Measurements from ENCODE around the gene SOAT2. TPM values are rescaled to one million over a fixed set of nuclear protein-coding genes. Genes with fewer than 3 reads are reported as not detected.

The SOAT2 gene
- total RNA-seq, 2 experiments from 2014 or later, result 1.4 to 1.5 TPM

GRCh38 chr12:53120685-53121525 lies 17.6 kb downstream of the SOAT2 start:
- H3K27me3 Mint-ChIP-seq, result no peaks in the 10 kb centered on the region
- ChIA-PET POLR2A (no interaction called here), CTCF (no interaction called here)
- no peak overlapping the region for H3K4me3 Mint-ChIP-seq
- no peak overlapping the region for H3K27ac Mint-ChIP-seq
- H3K9me3 Mint-ChIP-seq, result no peaks in the 10 kb centered on the region
- DNase-seq, result no peak
- H3K36me3 Mint-ChIP-seq (ENCODE audit: low read depth), result no peaks in the 10 kb centered on the region
- no peaks in the 10 kb centered on the region for H3K4me1 Mint-ChIP-seq

- no peak overlapping the region for H3K4me3 Mint-ChIP-seq
- H3K9me3 Mint-ChIP-seq, result no peaks in the 10 kb centered on the region
- DNase-seq, result no peak
- H3K36me3 Mint-ChIP-seq (ENCODE audit: low read depth), result no peaks in the 10 kb centered on the region
- H3K27me3 Mint-ChIP-seq, result peaks cover 4% of the 10 kb centered on the region
- ChIA-PET POLR2A (interaction anchor here (1.6 kb wide), 1 partner anchor 65 kb away, joined by 4 read pairs; no protein-coding TSS in a partner anchor), CTCF (interaction anchor here (1.1 kb wide), 1 partner anchor 24 kb away, joined by 4 read pairs; no protein-coding TSS in a partner anchor)
- no peak overlapping the region for H3K27ac Mint-ChIP-seq
- H3K4me1 Mint-ChIP-seq, result peaks cover 2% of the 10 kb centered on the region
Observed at GRCh38 chr12:53122961-53123468, 19.7 kb downstream of the SOAT2 start.

- no peaks in the 10 kb centered on the region for H3K9me3 Mint-ChIP-seq
- no peaks in the 10 kb centered on the region for H3K36me3 Mint-ChIP-seq (ENCODE audit: low read depth)
- H3K4me1 Mint-ChIP-seq, result peaks cover 2% of the 10 kb centered on the region
- DNase-seq, result no peak
- H3K4me3 Mint-ChIP-seq, result no peak overlapping the region
- POLR2A ChIA-PET, result interaction anchor here (1.6 kb wide), 1 partner anchor 64 kb away, joined by 4 read pairs; no protein-coding TSS in a partner anchor
- H3K27me3 Mint-ChIP-seq, result peaks cover 4% of the 10 kb centered on the region
- H3K27ac Mint-ChIP-seq, result no peak overlapping the region
- CTCF ChIA-PET, result interaction anchor here (1.1 kb wide), 1 partner anchor 24 kb away, joined by 4 read pairs; no protein-coding TSS in a partner anchor
Observed at GRCh38 chr12:53123578-53124351, 20.5 kb downstream of the SOAT2 start.

GRCh38 chr12:53124352-53124723 lies 21.1 kb downstream of the SOAT2 start:
- H3K27me3 Mint-ChIP-seq, result peaks cover 7% of the 10 kb centered on the region
- no peaks in the 10 kb centered on the region for H3K9me3 Mint-ChIP-seq
- ChIA-PET POLR2A (interaction anchor here (1.6 kb wide), 1 partner anchor 64 kb away, joined by 4 read pairs; no protein-coding TSS in a partner anchor), CTCF (interaction anchor here (1.1 to 1.6 kb wide), 2 partner anchors 25 to 70 kb away, joined by 3 to 4 read pairs; no protein-coding TSS in a partner anchor)
- no peak overlapping the region for H3K27ac Mint-ChIP-seq
- peaks cover 2% of the 10 kb centered on the region for H3K4me1 Mint-ChIP-seq
- H3K4me3 Mint-ChIP-seq, result no peak overlapping the region
- H3K36me3 Mint-ChIP-seq (ENCODE audit: low read depth), result no peaks in the 10 kb centered on the region
- no peak for DNase-seq

- CTCF ChIA-PET, result no interaction called here
- POLR2A ChIA-PET, result no interaction called here
- Mint-ChIP-seq H3K36me3 (ENCODE audit: low read depth) (no peaks in the 10 kb centered on the region), H3K4me3 (no peak overlapping the region), H3K9me3 (no peaks in the 10 kb centered on the region), H3K27ac (no peak overlapping the region), H3K27me3 (peaks cover 7% of the 10 kb centered on the region), H3K4me1 (peaks cover 2% of the 10 kb centered on the region)
- DNase-seq, result no peak
Observed at GRCh38 chr12:53127169-53127568, 23.9 kb downstream of the SOAT2 start.

- ChIA-PET CTCF (no interaction called here), POLR2A (no interaction called here)
- no peak overlapping the region for H3K4me3 Mint-ChIP-seq
- no peak overlapping the region for H3K27ac Mint-ChIP-seq
- peaks cover 7% of the 10 kb centered on the region for H3K27me3 Mint-ChIP-seq
- peaks cover 2% of the 10 kb centered on the region for H3K4me1 Mint-ChIP-seq
- H3K36me3 Mint-ChIP-seq (ENCODE audit: low read depth), result no peaks in the 10 kb centered on the region
- H3K9me3 Mint-ChIP-seq, result no peaks in the 10 kb centered on the region
- no peak for DNase-seq
Observed at GRCh38 chr12:53128780-53129569, 25.7 kb downstream of the SOAT2 start.

- ChIA-PET CTCF (interaction anchor here (1.0 kb wide), 1 partner anchor 33 kb away, joined by 4 read pairs; no protein-coding TSS in a partner anchor), POLR2A (no interaction called here)
- H3K36me3 Mint-ChIP-seq (ENCODE audit: low read depth), result no peaks in the 10 kb centered on the region
- no peak for DNase-seq
- no peak overlapping the region for H3K27ac Mint-ChIP-seq
- peaks cover 3% of the 10 kb centered on the region for H3K9me3 Mint-ChIP-seq
- H3K4me3 Mint-ChIP-seq, result no peak overlapping the region
- H3K27me3 Mint-ChIP-seq, result peaks cover 9% of the 10 kb centered on the region
- H3K4me1 Mint-ChIP-seq, result peaks cover 2% of the 10 kb centered on the region
Observed at GRCh38 chr12:53131844-53132243, 28.6 kb downstream of the SOAT2 start.

- DNase-seq, result no peak
- Mint-ChIP-seq H3K27me3 (peaks cover 7% of the 10 kb centered on the region), H3K9me3 (peaks cover 11% of the 10 kb centered on the region), H3K4me1 (no peaks in the 10 kb centered on the region), H3K4me3 (no peak overlapping the region), H3K27ac (no peak overlapping the region), H3K36me3 (ENCODE audit: low read depth) (peaks cover 5% of the 10 kb centered on the region)
- CTCF ChIA-PET, result no interaction called here
- POLR2A ChIA-PET, result no interaction called here
Observed at GRCh38 chr12:53133722-53134121, 30.4 kb downstream of the SOAT2 start.

- Mint-ChIP-seq H3K9me3 (peaks cover 9% of the 10 kb centered on the region), H3K27me3 (peaks cover 8% of the 10 kb centered on the region), H3K4me3 (no peak overlapping the region), H3K27ac (no peak overlapping the region), H3K36me3 (ENCODE audit: low read depth) (no peaks in the 10 kb centered on the region), H3K4me1 (no peaks in the 10 kb centered on the region)
- ChIA-PET POLR2A (no interaction called here), CTCF (interaction anchor here (0.6 kb wide), 3 partner anchors 12 to 136 kb away, joined by 3 to 5 read pairs (median 3); no protein-coding TSS in a partner anchor)
- DNase-seq, result no peak
Observed at GRCh38 chr12:53143355-53143754, 40.1 kb downstream of the SOAT2 start.

- DNase-seq, result no peak
- H3K36me3 Mint-ChIP-seq (ENCODE audit: low read depth), result no peaks in the 10 kb centered on the region
- no peak overlapping the region for H3K27ac Mint-ChIP-seq
- ChIA-PET CTCF (no interaction called here), POLR2A (no interaction called here)
- no peaks in the 10 kb centered on the region for H3K4me1 Mint-ChIP-seq
- no peaks in the 10 kb centered on the region for H3K9me3 Mint-ChIP-seq
- H3K27me3 Mint-ChIP-seq, result peaks cover 8% of the 10 kb centered on the region
- no peak overlapping the region for H3K4me3 Mint-ChIP-seq
Observed at GRCh38 chr12:53145383-53146260, 42.3 kb downstream of the SOAT2 start.

- Mint-ChIP-seq H3K9me3 (no peaks in the 10 kb centered on the region), H3K4me3 (no peak overlapping the region), H3K36me3 (ENCODE audit: low read depth) (no peaks in the 10 kb centered on the region), H3K4me1 (no peaks in the 10 kb centered on the region), H3K27me3 (peaks cover 8% of the 10 kb centered on the region), H3K27ac (no peak overlapping the region)
- no peak for DNase-seq
- POLR2A ChIA-PET, result no interaction called here
- CTCF ChIA-PET, result interaction anchor here (0.7 kb wide), 1 partner anchor 82 kb away, joined by 3 read pairs; no protein-coding TSS in a partner anchor
Observed at GRCh38 chr12:53147181-53147580, 43.9 kb downstream of the SOAT2 start.

- POLR2A ChIA-PET, result no interaction called here
- Mint-ChIP-seq H3K4me3 (no peak overlapping the region), H3K4me1 (no peaks in the 10 kb centered on the region)
Observed at GRCh38 chr12:53147653-53148052, 44.4 kb downstream of the SOAT2 start.

More at GRCh38 chr12:53147653-53148052, 44.4 kb downstream of the SOAT2 start:
- no peaks in the 10 kb centered on the region for H3K9me3 Mint-ChIP-seq
- DNase-seq, result no peak
- CTCF ChIA-PET, result no interaction called here
- no peak overlapping the region for H3K27ac Mint-ChIP-seq
- no peaks in the 10 kb centered on the region for H3K36me3 Mint-ChIP-seq (ENCODE audit: low read depth)
- peaks cover 8% of the 10 kb centered on the region for H3K27me3 Mint-ChIP-seq
